NCI-H446 treated with DMSO at 0.1 percent for 48 hours (cell line): ENCODE measurements around the gene MYO10.
"Not testable (repeated sequence)": the region's sequence is repeated elsewhere in the genome, so short reads cannot be mapped to it uniquely, and the experiment has no call there.

Source experiments
- DNase-seq: peaks from one replicate; lab custom pipeline; 2025; lab: John Stamatoyannopoulos, UW

MYO10 gene

GRCh38 chr5:16936150-16936988 lies at the start of gene MYO10:
Gene MYO10 (minus strand): TSS chr5:16936288. CDS start chr5:16935808, 480 bp downstream.
- DNase-seq = peak; percentile 68

- DNase-seq = not testable (repeated sequence)
Measured at GRCh38 chr5:16985304-16985703, 49.2 kb upstream of the MYO10 start.

- no peak for DNase-seq
Measured at GRCh38 chr5:16983972-16984371, 47.9 kb upstream of the MYO10 start.

GRCh38 chr5:16983022-16983639 lies 47.0 kb upstream of the MYO10 start:
- no peak for DNase-seq

GRCh38 chr5:16981700-16982099 lies 45.6 kb upstream of the MYO10 start:
- DNase-seq = no peak

GRCh38 chr5:16980983-16981382 lies 44.9 kb upstream of the MYO10 start:
- DNase-seq = no peak

GRCh38 chr5:16978296-16978695 lies 42.2 kb upstream of the MYO10 start:
- no peak for DNase-seq

GRCh38 chr5:16976625-16977008 lies 40.5 kb upstream of the MYO10 start:
- DNase-seq = no peak

GRCh38 chr5:16975950-16976624 lies 40.0 kb upstream of the MYO10 start:
- no peak for DNase-seq

- DNase-seq = no peak
Measured at GRCh38 chr5:16974981-16975380, 38.9 kb upstream of the MYO10 start.

GRCh38 chr5:16970826-16971225 lies 34.7 kb upstream of the MYO10 start:
- no peak for DNase-seq

GRCh38 chr5:16970260-16970659 lies 34.2 kb upstream of the MYO10 start:
- no peak for DNase-seq

GRCh38 chr5:16965581-16965980 lies 29.5 kb upstream of the MYO10 start:
- DNase-seq = no peak

- DNase-seq = no peak
Measured at GRCh38 chr5:16963821-16964220, 27.7 kb upstream of the MYO10 start.

GRCh38 chr5:16961131-16961530 lies 25.0 kb upstream of the MYO10 start:
- DNase-seq = no peak

- DNase-seq = no peak
Measured at GRCh38 chr5:16957304-16958196, 21.5 kb upstream of the MYO10 start.

GRCh38 chr5:16953729-16954128 lies 17.6 kb upstream of the MYO10 start:
- no peak for DNase-seq

GRCh38 chr5:16952968-16953671 lies 17.0 kb upstream of the MYO10 start:
- DNase-seq = no peak

GRCh38 chr5:16946725-16947124 lies 10.6 kb upstream of the MYO10 start:
- no peak for DNase-seq

- DNase-seq = no peak
Measured at GRCh38 chr5:16944816-16945562, 8.9 kb upstream of the MYO10 start.
